PC-9 (cell line): ENCODE measurements around the gene TK2.

Source experiments
- CTCF ChIP-seq: fragments of 200-600 bp; sonication (generic); conservative IDR thresholded peaks from 2 replicates; pipeline ENCODE4 v1.6.1; 2017; ENCODE audit warnings: mixed run types, antibody characterized with exemption, mild to moderate bottlenecking, moderate library complexity
- EZH2 ChIP-seq: fragments of 200-600 bp; sonication (generic); IDR thresholded peaks from 2 replicates; pipeline ENCODE4 v1.8.0; 2017; ENCODE audit warnings: antibody characterized with exemption, low read depth

GRCh38 chr16:66574531-66574930 is 24.6 kb upstream of the TK2 start:
- no peak for TF ChIP-seq CTCF
- TF ChIP-seq EZH2 = no peak
